CD4-positive, alpha-beta T cell treated with Interleukin-2 at 100 ng/mL for 4 hours (primary cell): ENCODE data around the gene PKN3.

Experiments
- DNase-seq: peaks from one replicate; pipeline ENCODE4 v3.0.0-alpha.2; 2020; ENCODE audit warnings: low spot score

PKN3 gene

GRCh38 chr9:128716581-128717254 is 14.4 kb downstream of the PKN3 start:
- DNase-seq = no peak

DNA sequence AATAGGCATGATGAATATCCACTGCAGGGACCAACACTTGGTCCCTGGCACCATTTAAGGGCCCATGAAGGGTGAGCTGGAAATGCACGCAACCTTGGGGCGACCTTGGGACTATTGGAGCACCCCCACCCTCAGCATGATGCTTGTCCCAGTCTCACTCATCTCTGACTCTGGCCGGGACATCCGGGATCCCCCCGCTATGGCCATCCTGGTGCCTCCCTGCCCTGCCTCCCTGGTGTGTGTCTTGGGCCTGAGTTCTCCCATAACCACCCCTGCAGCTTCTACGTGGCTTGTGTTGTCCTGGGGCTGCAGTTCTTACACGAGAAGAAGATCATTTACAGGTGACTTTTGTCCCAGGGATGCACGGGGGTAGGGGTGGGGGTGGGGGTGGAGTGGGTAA is 15.7 kb downstream of the PKN3 start:
- no peak for DNase-seq

- DNase-seq = no peak
Observed at GRCh38 chr9:128718475-128718874, 16.2 kb downstream of the PKN3 start.

- no peak for DNase-seq
Observed at GRCh38 chr9:128719919-128720605, 17.8 kb downstream of the PKN3 start.

DNA sequence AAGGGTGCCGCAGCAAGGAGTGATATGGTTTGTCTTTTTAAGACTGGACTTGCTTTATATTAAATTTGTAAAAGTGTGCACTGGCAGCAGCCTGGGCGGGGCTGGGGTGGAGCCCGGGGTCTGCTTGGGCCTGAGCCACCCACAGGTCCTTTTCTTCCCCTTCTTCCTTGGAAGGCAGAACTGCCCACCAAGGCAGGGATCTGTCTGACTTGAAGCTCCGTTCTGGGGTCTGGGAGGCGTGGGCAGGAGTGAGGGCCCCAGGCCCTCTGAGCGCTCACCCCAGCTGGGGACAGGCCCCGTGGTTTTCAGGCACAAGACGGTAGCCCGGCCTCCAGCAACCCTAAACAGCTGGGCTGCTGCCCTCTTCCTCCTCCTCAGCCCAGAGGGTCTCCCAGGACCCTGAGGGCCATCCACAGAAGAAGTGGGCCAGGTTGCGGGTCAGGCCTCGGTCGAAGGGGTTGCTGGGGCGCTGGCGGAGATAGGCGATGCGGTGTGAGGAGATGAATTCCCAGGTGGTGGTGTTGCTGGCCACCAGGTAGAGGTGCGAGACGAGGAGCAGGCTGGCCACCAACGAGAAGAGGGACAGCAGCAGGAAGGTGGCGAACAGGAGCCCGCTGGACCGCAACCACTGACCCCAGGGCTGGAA is 18.7 kb downstream of the PKN3 start:
- no peak for DNase-seq

DNA sequence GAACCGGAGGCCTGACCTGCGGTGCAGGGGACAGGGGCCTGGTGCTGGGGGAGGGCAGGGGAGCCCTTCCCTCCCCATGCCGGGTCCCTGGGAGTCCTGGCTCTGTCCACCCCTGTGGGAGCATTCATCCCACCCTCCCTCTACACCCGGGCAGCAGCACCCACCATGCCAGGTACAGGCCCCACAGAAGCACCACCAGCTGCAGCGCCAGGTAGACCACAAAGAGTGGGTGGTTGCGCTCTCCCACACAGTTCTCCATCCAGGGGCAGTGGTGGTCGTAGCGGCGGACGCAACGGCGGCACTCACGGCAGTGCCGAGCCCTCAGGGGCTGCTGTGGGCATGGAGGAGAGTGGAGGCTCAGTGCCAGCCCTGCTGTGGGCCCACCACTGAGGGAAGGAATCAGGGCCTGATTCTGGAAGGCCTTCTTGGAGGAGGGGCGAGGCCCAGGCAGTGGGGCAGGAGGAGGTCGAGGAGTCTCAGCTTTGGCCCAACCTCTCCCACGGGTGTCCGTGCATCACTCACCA is 19.2 kb downstream of the PKN3 start:
- DNase-seq = no peak

- no peak for DNase-seq
Observed at GRCh38 chr9:128722380-128723351, 20.4 kb downstream of the PKN3 start.

DNA sequence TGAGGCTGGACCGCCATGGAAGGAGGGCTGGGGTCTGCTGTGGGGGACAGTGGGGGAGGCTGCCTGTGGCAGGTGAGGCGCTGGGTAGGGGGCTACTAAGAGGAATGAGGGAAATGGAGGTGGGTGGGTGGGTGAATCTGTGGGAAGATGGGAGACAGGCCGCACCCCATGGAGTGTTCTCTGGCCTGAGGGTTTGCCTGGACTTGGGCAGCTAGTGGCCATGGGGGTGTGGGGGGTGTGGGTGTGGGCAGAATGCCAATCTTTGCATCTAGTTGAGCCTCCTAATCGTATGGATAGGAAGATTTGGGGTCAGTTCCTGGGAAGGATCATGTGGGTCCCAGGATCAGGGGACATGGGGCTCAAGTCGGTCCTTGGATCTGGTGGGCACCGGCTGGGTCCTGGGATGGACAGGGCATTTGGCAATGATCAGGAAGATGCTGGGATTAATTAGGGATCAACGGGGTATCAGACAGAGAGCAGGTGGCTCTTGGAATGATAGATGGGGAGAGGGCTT is 21.1 kb downstream of the PKN3 start:
- DNase-seq = no peak

DNA sequence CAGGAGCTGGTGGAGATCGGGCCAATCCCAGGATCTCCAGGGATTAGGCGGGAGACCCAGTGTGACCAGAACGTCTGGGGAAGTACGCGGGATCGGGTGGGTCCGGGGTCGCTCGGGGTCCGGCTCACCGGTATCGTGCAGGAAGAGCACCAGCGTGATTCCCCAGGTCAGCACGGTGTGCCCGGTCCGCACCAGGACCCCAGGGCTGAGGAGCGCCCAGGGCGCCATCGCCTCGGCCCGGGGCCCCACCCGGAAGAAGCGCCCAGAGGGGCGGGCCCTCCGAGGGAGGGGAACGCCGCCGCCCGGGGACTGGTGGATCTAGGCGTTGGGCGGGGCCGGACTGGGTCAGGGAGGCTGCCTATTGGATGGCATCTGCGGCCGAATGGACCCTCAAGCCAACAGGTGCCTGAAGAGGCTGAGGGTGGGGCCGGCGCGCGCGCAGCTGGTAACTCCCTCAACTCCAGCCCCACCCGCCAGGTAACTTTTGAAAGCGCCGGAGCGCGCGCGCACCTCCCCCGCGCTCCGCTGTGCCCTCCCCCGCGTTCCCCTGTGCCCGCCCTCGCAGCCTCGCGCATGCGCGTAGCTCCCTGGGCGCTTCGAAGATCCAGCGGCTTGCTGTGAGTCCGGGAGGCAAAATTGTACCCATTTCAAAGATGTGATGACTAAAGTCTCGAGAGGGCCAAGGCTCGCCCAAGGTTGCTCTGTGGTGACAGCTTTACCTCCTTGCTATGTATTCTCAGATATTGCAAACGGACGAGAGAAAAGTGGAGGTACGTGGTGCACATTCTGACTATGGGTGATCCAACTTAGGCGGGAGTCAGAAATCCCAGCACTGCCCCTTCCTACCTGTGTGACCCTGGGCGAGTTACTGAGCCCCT is 21.8 kb downstream of the PKN3 start, which contains the start of gene ZDHHC12:
Gene ZDHHC12, minus strand, starts transcription at position 262 of the 878 bp plus-strand sequence. Its CDS starts 34 bp downstream, at position 228.
- peak; percentile 99 for DNase-seq

- DNase-seq = peak; percentile 34
Observed at GRCh38 chr9:128724744-128725211, 22.5 kb downstream of the PKN3 start.

- no peak for DNase-seq
Observed at GRCh38 chr9:128727640-128728248, 25.4 kb downstream of the PKN3 start.

DNA sequence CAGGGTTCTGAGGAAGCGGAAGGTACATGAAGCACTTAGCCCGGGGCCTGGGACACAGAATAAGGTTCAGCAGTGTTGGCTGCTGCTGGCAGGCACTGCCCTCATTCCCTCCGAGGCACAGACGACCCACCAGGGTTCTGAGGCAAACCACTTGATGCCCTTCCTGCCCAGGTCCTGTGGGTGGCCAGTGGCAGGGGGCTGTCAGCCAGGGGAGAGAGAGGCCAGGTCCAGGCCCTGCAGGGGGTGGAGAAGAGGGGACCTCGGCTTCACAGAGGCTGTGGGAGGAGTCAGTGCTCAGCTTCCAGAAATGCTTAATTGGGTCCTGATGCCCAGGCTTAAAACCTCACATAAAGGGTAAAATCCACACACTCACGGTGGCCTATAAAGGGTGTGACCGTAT is 26.0 kb downstream of the PKN3 start:
- no peak for DNase-seq

DNA sequence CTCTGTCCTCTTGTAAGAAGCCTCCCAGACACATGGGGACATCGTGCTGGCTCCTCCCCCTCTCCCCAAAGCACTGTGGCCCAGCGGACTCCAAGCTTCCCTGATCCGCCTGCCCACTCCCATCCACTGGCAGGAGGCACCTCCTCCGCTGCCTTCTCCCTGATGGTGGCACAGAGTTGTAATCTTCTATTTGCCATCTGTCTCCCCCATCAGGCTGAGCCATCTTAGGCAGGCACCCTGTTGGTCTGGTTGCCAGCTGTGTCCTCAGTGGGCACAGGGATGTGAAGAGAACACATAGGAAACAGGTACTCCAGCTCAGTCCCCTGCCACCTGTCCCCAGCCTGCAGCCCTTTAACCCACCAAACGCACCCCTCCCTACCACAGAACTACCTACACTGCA is 27.0 kb downstream of the PKN3 start:
- DNase-seq = no peak

DNA sequence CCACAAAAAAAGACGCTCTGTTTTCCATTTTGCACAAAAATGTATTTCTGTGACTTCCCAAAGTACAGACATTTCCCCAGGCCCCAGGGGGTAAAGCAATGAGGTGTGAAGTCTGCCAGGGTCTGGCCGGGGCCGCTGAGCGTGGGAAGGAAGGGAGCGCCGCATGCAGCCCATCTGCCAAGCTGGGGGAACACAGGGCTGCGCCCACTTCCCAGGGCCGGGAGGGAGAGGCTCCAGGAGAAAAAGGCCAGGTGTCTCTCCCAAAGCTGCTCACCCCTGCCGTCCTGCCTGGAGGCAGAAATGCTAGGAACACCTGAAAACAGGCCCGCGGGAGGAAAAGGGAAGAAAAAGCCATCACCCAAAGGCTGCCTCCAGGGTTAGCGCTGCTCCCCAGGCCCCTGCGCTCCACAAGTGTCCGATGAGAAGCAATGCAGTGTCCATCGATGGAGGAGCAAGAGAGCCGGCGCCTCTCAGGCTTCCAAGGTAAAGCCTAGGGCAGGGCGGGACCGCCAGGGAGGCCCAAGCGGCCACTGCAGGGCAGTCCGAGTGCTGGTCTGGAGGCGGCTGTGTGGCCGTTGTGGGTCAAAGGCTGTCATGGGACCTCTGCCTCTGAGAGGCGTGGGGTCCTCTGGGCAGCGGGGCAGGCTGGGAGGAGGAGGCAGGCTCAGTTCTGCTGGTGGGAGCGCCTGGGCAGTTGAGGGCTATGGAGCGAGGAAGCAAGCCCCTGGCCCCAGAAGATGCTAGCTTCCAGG is 27.6 kb downstream of the PKN3 start:
- DNase-seq = no peak

GRCh38 chr9:128731093-128731492 is 28.8 kb downstream of the PKN3 start:
- DNase-seq = no peak

- no peak for DNase-seq
Observed at GRCh38 chr9:128731691-128732090, 29.4 kb downstream of the PKN3 start.

DNA sequence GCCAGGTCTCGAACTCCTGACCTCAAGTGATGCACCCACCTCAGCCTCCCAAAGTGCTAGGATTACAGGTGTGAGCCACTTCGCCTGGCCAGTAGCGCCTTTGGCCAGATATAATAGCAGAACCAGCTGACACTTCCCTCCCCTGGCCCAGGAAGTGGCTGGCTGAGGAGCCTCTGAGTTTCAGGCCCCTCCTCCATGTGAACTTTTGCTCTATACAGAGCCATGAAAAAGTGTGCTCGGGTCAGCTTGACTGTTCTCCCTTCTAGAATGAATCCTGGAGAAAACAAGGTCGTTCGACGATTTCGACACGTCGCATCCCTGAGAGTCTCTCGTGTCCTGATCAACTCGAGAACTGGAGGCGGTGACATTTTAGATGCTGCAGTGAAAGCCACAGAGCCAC is 30.3 kb downstream of the PKN3 start:
- no peak for DNase-seq

GRCh38 chr9:128733256-128733655 is 31.0 kb downstream of the PKN3 start:
- no peak for DNase-seq

- no peak for DNase-seq
Observed at GRCh38 chr9:128735373-128735772, 33.1 kb downstream of the PKN3 start.
